Neutrophil (primary cell): ENCODE results near the gene DENND6A.
"Not testable (repeated sequence)": the region's sequence is repeated elsewhere in the genome, so short reads cannot be mapped to it uniquely, and the experiment has no call there.

Experiments used
- H3K27ac ChIP-seq: fragments of 200-600 bp; sonication (generic); 2 replicates; pipeline ENCODE4 v1.5.1; 2016; ENCODE audit warnings: mild to moderate bottlenecking, moderate library complexity
- H3K27me3 ChIP-seq: fragments of 200-600 bp; sonication (generic); 2 replicates; pipeline ENCODE4 v1.6.0; 2016; ENCODE audit warnings: mild to moderate bottlenecking
- H3K36me3 ChIP-seq: fragments of 200-600 bp; sonication (generic); 2 replicates; pipeline ENCODE4 v1.5.1; 2017
- H3K4me1 ChIP-seq, 2 experiments: fragments of 200-600 bp in 1 of 2; sonication (generic) in 1 of 2; 1 replicate in 1 of 2; 2 replicates in 1 of 2; pipeline versions ENCODE4 v1.5.1 to v1.6.1; 2013 to 2016; ENCODE audit warnings: low read depth in 1 of 2, low read length in 1 of 2, mild to moderate bottlenecking in 1 of 2, moderate library complexity in 1 of 2; ENCODE audit not compliant: control insufficient read depth in 1 of 2, insufficient read depth in 1 of 2
- H3K4me3 ChIP-seq, 2 experiments: fragments of 200-600 bp in 1 of 2; sonication (generic) in 1 of 2; 1 replicate in 1 of 2; 2 replicates in 1 of 2; pipeline ENCODE4 v1.5.1; 2013 to 2016; ENCODE audit warnings: low read depth in 1 of 2, low read length in 1 of 2, mild to moderate bottlenecking in 1 of 2, moderate library complexity in 1 of 2
- H3K9me3 ChIP-seq: fragments of 200-600 bp; sonication (generic); 2 replicates; pipeline ENCODE4 v1.5.1; 2016
- TF ChIP-seq, protein P1 (sequence below): fragments of 200-600 bp; sonication (generic); IDR thresholded peaks from 2 replicates; pipeline ENCODE4 v1.5.1; 2016; ENCODE audit warnings: antibody characterized with exemption

Gene DENND6A

GRCh38 chr3:57616233-57616632 is 76.6 kb downstream of the DENND6A start:
- no peaks in the 10 kb centered on the region for H3K27me3 ChIP-seq
- H3K36me3 ChIP-seq, result no peaks in the 10 kb centered on the region
- H3K4me3 ChIP-seq, result no peak overlapping the region
- no peaks in the 10 kb centered on the region for H3K9me3 ChIP-seq
- TF ChIP-seq, protein P1, sequence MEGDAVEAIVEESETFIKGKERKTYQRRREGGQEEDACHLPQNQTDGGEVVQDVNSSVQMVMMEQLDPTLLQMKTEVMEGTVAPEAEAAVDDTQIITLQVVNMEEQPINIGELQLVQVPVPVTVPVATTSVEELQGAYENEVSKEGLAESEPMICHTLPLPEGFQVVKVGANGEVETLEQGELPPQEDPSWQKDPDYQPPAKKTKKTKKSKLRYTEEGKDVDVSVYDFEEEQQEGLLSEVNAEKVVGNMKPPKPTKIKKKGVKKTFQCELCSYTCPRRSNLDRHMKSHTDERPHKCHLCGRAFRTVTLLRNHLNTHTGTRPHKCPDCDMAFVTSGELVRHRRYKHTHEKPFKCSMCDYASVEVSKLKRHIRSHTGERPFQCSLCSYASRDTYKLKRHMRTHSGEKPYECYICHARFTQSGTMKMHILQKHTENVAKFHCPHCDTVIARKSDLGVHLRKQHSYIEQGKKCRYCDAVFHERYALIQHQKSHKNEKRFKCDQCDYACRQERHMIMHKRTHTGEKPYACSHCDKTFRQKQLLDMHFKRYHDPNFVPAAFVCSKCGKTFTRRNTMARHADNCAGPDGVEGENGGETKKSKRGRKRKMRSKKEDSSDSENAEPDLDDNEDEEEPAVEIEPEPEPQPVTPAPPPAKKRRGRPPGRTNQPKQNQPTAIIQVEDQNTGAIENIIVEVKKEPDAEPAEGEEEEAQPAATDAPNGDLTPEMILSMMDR, result no peak
- peaks cover 6% of the 10 kb centered on the region in 2 experiments for H3K4me1 ChIP-seq
- peak overlapping the region; percentile 66 for H3K27ac ChIP-seq

GRCh38 chr3:57611870-57612269 is 81.0 kb downstream of the DENND6A start:
- not testable (repeated sequence) for H3K4me3 ChIP-seq, H3K9me3 ChIP-seq, H3K27ac ChIP-seq, H3K4me1 ChIP-seq, H3K36me3 ChIP-seq, H3K27me3 ChIP-seq

DNA sequence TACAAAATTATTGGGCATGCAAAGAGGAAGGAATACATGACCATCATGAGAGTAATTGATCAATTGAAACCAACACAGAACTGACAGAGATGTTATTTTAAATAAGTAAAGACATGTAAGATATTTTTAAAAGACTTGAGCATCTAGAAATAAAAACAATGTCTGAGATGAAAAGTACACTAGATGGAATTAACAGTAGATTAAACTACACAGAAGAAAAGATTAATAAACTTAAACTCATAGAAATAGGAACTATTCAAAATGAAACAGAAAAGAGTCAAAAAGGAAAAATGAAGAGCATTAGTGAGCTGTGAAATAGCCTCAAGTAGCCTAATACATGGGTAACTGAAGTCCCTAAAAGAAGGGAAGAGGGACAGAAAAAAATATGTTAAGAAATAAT is 87.2 kb downstream of the DENND6A start:
- no peak overlapping the region for H3K27ac ChIP-seq
- H3K27me3 ChIP-seq, result no peaks in the 10 kb centered on the region
- H3K36me3 ChIP-seq, result no peaks in the 10 kb centered on the region
- H3K9me3 ChIP-seq, result no peaks in the 10 kb centered on the region
- H3K4me3 ChIP-seq, result no peak overlapping the region
- H3K4me1 ChIP-seq, result no peaks in the 10 kb centered on the region
- TF ChIP-seq, protein P1, result no peak

GRCh38 chr3:57604971-57605370 is 87.9 kb downstream of the DENND6A start:
- no peaks in the 10 kb centered on the region for H3K27me3 ChIP-seq
- H3K9me3 ChIP-seq, result no peaks in the 10 kb centered on the region
- TF ChIP-seq, protein P1, result no peak
- no peak overlapping the region for H3K4me3 ChIP-seq
- H3K27ac ChIP-seq, result no peak overlapping the region
- no peaks in the 10 kb centered on the region for H3K4me1 ChIP-seq
- H3K36me3 ChIP-seq, result no peaks in the 10 kb centered on the region

DNA sequence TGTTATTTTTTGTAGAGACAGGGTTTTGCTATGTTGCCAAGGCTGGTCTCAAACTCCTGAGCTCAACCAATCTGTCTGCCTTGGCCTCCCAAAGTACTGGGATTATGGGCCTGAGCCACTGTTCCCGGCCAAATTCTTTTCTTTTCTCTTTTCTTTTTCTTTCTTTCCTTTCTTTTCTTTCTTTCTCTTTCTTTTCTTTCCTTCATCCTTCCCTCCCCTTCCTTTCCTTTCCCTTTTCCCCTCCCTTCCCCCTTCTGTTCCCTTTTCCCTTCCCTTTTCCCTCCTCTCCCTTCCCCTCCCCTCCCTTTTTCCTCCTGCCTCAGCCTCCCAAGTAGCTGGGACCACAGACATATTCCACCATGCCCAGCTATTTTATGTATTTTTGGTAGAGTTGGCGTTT is 92.7 kb downstream of the DENND6A start:
- Histone ChIP-seq H3K27me3 (no peaks in the 10 kb centered on the region), H3K4me3 (no peak overlapping the region), H3K4me1 (peaks cover 22 to 25% of the 10 kb centered on the region in 2 experiments), H3K9me3 (no peaks in the 10 kb centered on the region), H3K36me3 (no peaks in the 10 kb centered on the region), H3K27ac (no peak overlapping the region)
- TF ChIP-seq, protein P1, result no peak

DNA sequence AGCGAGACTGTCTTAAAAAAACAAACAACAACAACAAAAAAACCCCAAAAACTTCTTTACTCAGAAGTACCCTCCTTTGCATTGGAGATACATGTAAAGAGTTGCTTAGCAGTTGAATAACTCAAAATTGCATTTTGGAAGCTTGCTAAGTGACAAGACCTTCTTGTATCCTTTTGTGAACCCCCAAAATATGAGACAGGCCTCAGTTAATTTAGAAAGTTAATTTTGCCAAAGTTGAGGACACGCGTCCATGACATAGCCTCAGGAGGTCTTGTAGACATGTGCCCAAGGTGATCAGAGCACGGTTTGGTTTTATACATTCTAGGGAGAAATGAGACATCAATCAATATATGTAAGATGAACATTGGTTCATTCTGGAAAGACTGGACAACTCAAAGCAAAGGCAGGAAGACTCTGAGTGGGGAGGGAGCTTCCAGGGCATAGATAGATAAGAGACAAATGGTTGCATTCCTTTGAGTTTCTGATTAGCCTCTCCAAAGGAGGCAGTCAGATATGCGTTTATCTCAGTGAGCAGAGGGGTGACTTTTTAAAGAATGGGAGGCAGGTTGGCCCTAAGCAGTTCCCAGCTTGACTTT is 94.0 kb downstream of the DENND6A start:
- Histone ChIP-seq H3K27ac (peak overlapping the region; percentile 94), H3K36me3 (no peaks in the 10 kb centered on the region), H3K9me3 (no peaks in the 10 kb centered on the region), H3K4me1 (peaks cover 31 to 34% of the 10 kb centered on the region in 2 experiments), H3K27me3 (no peaks in the 10 kb centered on the region), H3K4me3 (peak overlapping the region in 1 of 2 experiments; percentile 96)
- TF ChIP-seq, protein P1, result no peak
